Heart right ventricle (tissue), 16 donors: ENCODE measurements around the gene UQCC5. TPM values are rescaled to one million over a fixed set of nuclear protein-coding genes. Genes with fewer than 3 reads are reported as not detected.

Experiments used
- ATAC-seq, 8 donors: fragments of 200-7000 bp; cut with Tn5 transposase; one replicate each; pipeline ENCODE4 v1.9.1; 2020; ENCODE audit warnings: mild to moderate bottlenecking in 8 of 8, moderate library complexity in 8 of 8, moderate number of reproducible peaks in 1 of 8
- DNase-seq, 2 donors: peaks; one replicate each; pipeline ENCODE4 v3.0.0-alpha.2; 2020
- H3K27ac ChIP-seq, 10 donors: fragments of 200-600 bp; sonication (generic) in 2 of 10; one replicate each; pipeline versions ENCODE4 v1.5.0 to v1.8.0; 2020 to 2022; ENCODE audit warnings: mild to moderate bottlenecking in 3 of 10
- H3K27me3 ChIP-seq, 7 donors: fragments of 200-600 bp; one replicate each; pipeline ENCODE4 v1.8.0; 2021 to 2022; ENCODE audit warnings: mild to moderate bottlenecking in 2 of 7
- H3K36me3 ChIP-seq, 9 donors: fragments of 200-600 bp; sonication (generic) in 1 of 9; one replicate each; pipeline versions ENCODE4 v1.5.0 to v1.8.0; 2020 to 2022; ENCODE audit warnings: mild to moderate bottlenecking in 2 of 9
- H3K4me1 ChIP-seq, 9 donors: fragments of 200-600 bp; sonication (generic) in 1 of 9; one replicate each; pipeline versions ENCODE4 v1.5.0 to v1.8.0; 2020 to 2022; ENCODE audit warnings: mild to moderate bottlenecking in 4 of 9
- H3K4me3 ChIP-seq, 10 donors: fragments of 200-600 bp; sonication (generic) in 2 of 10; one replicate each; pipeline versions ENCODE4 v1.5.0 to v1.8.0; 2020 to 2022; ENCODE audit warnings: mild to moderate bottlenecking in 7 of 10, moderate library complexity in 2 of 10
- H3K9me3 ChIP-seq, 11 donors: fragments of 200-600 bp in 10 of 11; sonication (generic) in 2 of 11; one replicate each; pipeline versions ENCODE4 v1.5.0 to v1.8.0; 2013 to 2022; ENCODE audit warnings: mild to moderate bottlenecking in 2 of 11, control low read depth in 1 of 11, moderate library complexity in 1 of 11
- WGBS, 2 donors: extraction: QIAGEN DNeasy Blood & Tissue Kit; methylation state at CpG; one replicate each; pipeline ENCODE4 v1.1.7; 2013; ENCODE audit warnings: inconsistent platforms in 1 of 2; 5-methylcytosine and 5-hydroxymethylcytosine counted together
- intact Hi-C, 10 donors: fragments of 100-400 bp; cut with DNase I; formaldehyde crosslinking; loops; one replicate each; pipeline versions ENCODE4 v1.11.1 to v1.14.2; 2022
- polyA plus RNA-seq, 2 donors: library from polyadenylated mRNA; stranded (reverse); fragments of 200-250 nt; gene quantifications; one replicate each; pipeline ENCODE4 v1.2.3, GENCODE V29; 2013
- total RNA-seq, 10 donors: library from RNA; stranded (reverse); fragmentation: NEBNext Ultra II Directional in 3 of 10; extraction: Animal tissue kit (Norgen Biotek cat#: 25700) in 3 of 10; gene quantifications; one replicate each; pipeline versions ENCODE4 v1.2.1 to v1.2.4, GENCODE V29; 2021 to 2023
- TF ChIP-seq, protein P1 (sequence below), 9 donors: fragments of 200-600 bp; sonication (generic) in 2 of 9; IDR thresholded peaks; one replicate each; pipeline versions ENCODE4 v1.5.0 to v1.8.0; 2021 to 2022; ENCODE audit warnings: antibody characterized with exemption in 9 of 9, mild to moderate bottlenecking in 5 of 9, moderate library complexity in 1 of 9
- donor health status: Arrhythmogenic right ventricular cardiomyopathy.
- donor health status: ischemic (EF 13 %, LVEDD 7.1; RV severe dilation, severe dysfunction).
- donor health status: healthy with polysubstance abuse.
- donor health status: DM: no; HTN: yes; CAD: no.
- donor health status: DM: no; HTN: no; CAD: no.
- donor health status: ischemic (EF 25% LVEDD 6.9; RV normal size, moderate dysfunction).
- donor health status: ischemic (EF 25% LVEDD 5.7; RV mildly dilated, moderate dysfunction).
- donor health status: healthy.
- donor health status: DM: yes; HTN: yes; CAD: no.
- donor health status: Ischemic cardiomyopathy.
- donor health status: ischemic (EF 35%, LVEDD 5.7; RV mildly dilated, moderate dysfunction).
- donor health status: nonischemic (EF 11% LVEDD 7.7; RV severe dilation, severe dysfunction).
- donor health status: DM: yes; HTN: yes; CAD: no.
- donor health status: PGD.
- donor health status: ischemic (EF 29% LVEDD 5.4; RV normal size, mild dysfunction).
- donor health status: nonischemic (EF 23%, LVEDD 6.1; RV moderate dilation, normal function).

Gene UQCC5
- total and polyA plus RNA-seq, 12 donors = 30.2 to 147 (median 70.3) TPM

DNA sequence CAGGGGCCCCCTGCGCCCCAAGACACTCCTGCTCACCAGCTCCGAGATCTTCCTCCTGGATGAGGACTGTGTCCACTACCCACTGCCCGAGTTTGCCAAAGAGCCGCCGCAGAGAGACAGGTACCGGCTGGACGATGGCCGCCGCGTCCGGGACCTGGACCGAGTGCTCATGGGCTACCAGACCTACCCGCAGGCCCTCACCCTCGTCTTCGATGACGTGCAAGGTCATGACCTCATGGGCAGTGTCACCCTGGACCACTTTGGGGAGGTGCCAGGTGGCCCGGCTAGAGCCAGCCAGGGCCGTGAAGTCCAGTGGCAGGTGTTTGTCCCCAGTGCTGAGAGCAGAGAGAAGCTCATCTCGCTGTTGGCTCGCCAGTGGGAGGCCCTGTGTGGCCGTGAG lies 44.3 kb upstream of the UQCC5 start:
- H3K36me3 ChIP-seq = peaks cover 0 to 67% (median 54%) of the 10 kb centered on the region in 9 donors
- TF ChIP-seq, protein P1, sequence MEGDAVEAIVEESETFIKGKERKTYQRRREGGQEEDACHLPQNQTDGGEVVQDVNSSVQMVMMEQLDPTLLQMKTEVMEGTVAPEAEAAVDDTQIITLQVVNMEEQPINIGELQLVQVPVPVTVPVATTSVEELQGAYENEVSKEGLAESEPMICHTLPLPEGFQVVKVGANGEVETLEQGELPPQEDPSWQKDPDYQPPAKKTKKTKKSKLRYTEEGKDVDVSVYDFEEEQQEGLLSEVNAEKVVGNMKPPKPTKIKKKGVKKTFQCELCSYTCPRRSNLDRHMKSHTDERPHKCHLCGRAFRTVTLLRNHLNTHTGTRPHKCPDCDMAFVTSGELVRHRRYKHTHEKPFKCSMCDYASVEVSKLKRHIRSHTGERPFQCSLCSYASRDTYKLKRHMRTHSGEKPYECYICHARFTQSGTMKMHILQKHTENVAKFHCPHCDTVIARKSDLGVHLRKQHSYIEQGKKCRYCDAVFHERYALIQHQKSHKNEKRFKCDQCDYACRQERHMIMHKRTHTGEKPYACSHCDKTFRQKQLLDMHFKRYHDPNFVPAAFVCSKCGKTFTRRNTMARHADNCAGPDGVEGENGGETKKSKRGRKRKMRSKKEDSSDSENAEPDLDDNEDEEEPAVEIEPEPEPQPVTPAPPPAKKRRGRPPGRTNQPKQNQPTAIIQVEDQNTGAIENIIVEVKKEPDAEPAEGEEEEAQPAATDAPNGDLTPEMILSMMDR (IDR thresholded peaks at IDR 0.05) = no peak
- H3K4me3 ChIP-seq = no peak overlapping the region
- DNase-seq (no peak), ATAC-seq (no peak)
- peaks cover 6 to 81% (median 69%) of the 10 kb centered on the region in 9 donors for H3K4me1 ChIP-seq
- H3K27me3 ChIP-seq = no peaks in the 10 kb centered on the region
- intact Hi-C loops = loop anchor here in 3 of 10 donors (5.0 kb wide), 3 partner anchors 35 to 45 kb away; partner anchors contain the start of genes NT5DC2 (in 1 of the 3) and UQCC5 (in 1 of the 3)
- H3K27ac ChIP-seq = peak overlapping the region in 6 of 10 donors; percentile 54 to 90 (median 76)
- WGBS, 2 donors = 93% methylated on average over 21 of the region's 21 CpGs
- no peaks in the 10 kb centered on the region for H3K9me3 ChIP-seq

DNA sequence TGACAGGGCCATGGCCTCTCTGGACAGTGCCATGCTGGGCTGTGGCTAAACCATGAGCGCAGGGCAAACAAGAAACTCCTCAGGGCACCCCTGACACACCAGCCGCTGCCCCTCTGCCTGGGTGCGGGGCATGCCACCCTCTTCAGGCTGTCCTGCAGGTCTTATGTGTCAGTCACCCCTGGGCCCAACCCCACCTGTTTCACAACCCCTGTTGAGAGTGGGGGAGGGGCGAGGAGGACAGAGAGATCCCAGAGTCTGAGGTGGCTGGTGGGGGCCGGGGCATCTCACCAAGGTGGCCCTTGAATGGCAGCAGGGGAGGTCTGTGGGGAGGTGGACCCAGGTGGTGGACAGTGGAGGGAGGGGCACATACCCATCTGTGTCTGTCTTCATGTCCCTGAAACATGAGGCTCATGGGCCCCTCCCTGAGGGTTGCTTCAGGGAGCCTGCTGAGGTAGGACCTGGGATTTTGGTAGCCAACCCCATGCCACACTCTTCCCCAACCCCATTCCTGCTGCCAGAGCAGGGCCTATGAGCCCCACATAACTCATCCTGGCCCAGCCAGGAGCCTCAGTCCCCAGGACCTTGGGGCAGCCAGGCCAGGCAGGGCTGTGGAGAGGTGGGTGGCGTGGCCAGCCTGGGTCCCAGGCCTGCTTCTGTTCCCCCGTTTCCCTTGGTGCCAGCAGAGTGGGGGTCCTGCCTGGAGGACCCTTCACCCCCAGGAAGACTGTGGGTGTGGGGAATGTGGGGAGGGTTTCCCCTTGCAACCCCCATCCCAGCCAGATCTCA lies 43.0 kb upstream of the UQCC5 start:
- intact Hi-C loops = loop anchor here in 3 of 10 donors (5.0 kb wide), 3 partner anchors 34 to 44 kb away; partner anchors contain the start of genes NT5DC2 (in 1 of the 3) and UQCC5 (in 1 of the 3)
- no peak for ATAC-seq

DNA sequence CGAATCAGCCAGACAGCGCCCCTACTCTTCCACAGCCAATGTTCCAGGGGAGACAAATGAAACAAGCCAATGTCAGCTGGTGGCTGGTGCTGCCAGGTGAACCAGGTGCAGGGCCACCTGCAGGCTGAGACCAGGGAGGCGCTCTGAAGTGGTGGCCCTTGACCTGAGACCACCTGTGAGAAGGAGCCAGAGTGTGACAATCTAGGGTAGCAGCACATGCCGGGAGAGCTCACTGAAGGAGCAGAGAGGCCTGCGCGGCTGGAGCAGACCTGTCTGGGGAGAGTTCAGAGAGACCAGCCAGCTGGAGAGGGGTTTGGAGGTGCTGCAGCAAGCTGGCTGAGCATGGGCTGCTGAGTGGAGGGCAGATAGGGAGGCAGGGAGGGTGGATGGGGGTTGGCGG lies 42.0 kb upstream of the UQCC5 start:
- Histone ChIP-seq H3K4me3 (peak overlapping the region in 2 of 10 donors; percentile 58 to 61), H3K27me3 (no peaks in the 10 kb centered on the region), H3K36me3 (peaks cover 0 to 44% (median 31%) of the 10 kb centered on the region in 9 donors), H3K4me1 (peaks cover 6 to 99% (median 60%) of the 10 kb centered on the region in 9 donors), H3K9me3 (no peaks in the 10 kb centered on the region), H3K27ac (peak overlapping the region in 7 of 10 donors; percentile 81 to 95 (median 87))
- DNase-seq = no peak
- TF ChIP-seq, protein P1 (IDR thresholded peaks at IDR 0.05) = no peak
- no peak for ATAC-seq
- 79% methylated on average over 7 of the region's 7 CpGs for WGBS, 2 donors
- intact Hi-C loops = loop anchor here in 3 of 10 donors (5.0 kb wide), 3 partner anchors 33 to 43 kb away; partner anchors contain the start of genes NT5DC2 (in 1 of the 3) and UQCC5 (in 1 of the 3)

More for the DNA sequence above, 43.0 kb upstream of the UQCC5 start:
- H3K36me3 ChIP-seq = peaks cover 0 to 55% (median 40%) of the 10 kb centered on the region in 9 donors
- peak overlapping the region in 1 of 10 donors; percentile 95 for H3K27ac ChIP-seq
- WGBS, 2 donors = 93 to 96% methylated on average over 7 of the region's 7 CpGs
- H3K27me3 ChIP-seq = no peaks in the 10 kb centered on the region
- H3K4me3 ChIP-seq = no peak overlapping the region
- no peak for DNase-seq
- peaks cover 6 to 91% (median 69%) of the 10 kb centered on the region in 9 donors for H3K4me1 ChIP-seq
- H3K9me3 ChIP-seq = no peaks in the 10 kb centered on the region
- TF ChIP-seq, protein P1 (IDR thresholded peaks at IDR 0.05) = no peak

DNA sequence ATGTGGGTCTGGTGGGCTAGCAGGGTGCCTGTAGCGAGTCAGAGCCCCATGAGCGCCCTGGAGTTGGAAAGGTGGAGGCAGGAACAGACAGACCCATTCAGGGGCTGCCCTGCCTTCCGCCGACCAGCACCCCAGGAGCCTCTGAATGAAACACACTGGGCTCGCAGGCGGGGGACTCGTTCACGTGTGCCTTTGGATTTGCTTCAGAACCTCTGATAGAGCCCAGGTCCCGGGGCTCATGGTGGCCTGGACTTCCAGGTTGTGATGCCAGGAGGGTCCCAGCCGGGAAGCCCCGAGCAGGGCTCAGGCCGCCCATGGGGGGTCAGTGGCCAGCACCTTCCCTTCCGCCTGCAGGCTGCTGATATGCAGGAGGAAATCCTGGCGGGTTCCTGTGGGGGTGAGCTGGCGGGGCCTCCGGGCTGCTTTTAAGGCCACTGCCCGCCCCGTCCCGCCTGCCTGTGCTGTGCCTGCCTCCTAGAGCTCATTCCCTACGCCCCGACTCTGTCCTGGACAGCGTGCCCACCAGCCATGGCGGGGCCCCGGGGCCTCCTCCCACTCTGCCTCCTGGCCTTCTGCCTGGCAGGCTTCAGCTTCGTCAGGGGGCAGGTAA lies 41.4 kb upstream of the UQCC5 start, which contains the start of gene STAB1:
STAB1 (plus strand) TSS at position 453 of the 610 bp plus-strand sequence; CDS start at position 529, 76 bp downstream.
- H3K9me3 ChIP-seq = no peaks in the 10 kb centered on the region
- peak within 1 kb of the TSS in 9 of 10 donors; percentile 28 to 66 (median 56) for H3K4me3 ChIP-seq
- no peaks in the 10 kb centered on the region for H3K27me3 ChIP-seq
- ATAC-seq (peak; percentile 48 to 81 (median 74)), DNase-seq (peak; percentile 72 to 79)
- H3K36me3 ChIP-seq = peaks cover 0 to 39% (median 26%) of the 10 kb centered on the region in 9 donors
- WGBS, 2 donors = 43 to 59% methylated on average over 25 of the region's 25 CpGs
- H3K27ac ChIP-seq = peak within 1 kb of the TSS; percentile 51 to 95 (median 82)
- TF ChIP-seq, protein P1 (IDR thresholded peaks at IDR 0.05) = peak in 2 of 9 donors; percentile 29 to 32
- intact Hi-C loops = loop anchor here in 3 of 10 donors (5.0 kb wide), 3 partner anchors 32 to 42 kb away; partner anchors contain the start of genes NT5DC2 (in 1 of the 3) and UQCC5 (in 1 of the 3)
- peaks cover 3 to 94% (median 54%) of the 10 kb centered on the region in 9 donors for H3K4me1 ChIP-seq
